Anterior cingulate cortex (tissue), 58 donors: Measurements from ENCODE around the gene DNM2.
"Not testable (repeated sequence)": the region's sequence is repeated elsewhere in the genome, so short reads cannot be mapped to it uniquely, and the experiment has no call there.

ENCODE experiments used
- DNase-seq, 58 donors: peaks; one replicate each; lab custom pipeline; 2025; lab: John Stamatoyannopoulos, UW

Gene DNM2

DNA sequence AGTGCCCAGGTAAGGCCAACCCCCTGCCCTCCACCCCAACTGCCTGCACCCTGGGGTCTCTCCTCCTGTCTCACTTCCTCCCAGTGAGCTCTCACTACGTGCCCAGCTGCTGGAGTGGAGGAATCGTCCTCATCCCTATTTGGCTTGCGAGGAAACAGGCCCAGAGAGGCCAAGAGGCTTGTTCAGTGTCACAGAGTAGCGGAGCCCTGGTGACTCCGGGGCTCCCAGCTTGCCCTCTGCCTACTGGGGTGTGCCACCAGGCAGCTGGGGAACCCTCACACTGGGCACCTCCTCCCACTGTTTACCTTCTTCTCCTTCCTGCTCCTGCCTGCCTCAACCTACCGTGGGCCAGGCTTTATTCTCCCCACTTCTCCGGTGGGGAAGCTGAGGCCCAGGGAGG is 112.5 kb downstream of the DNM2 start:
- DNase-seq = no peak

DNA sequence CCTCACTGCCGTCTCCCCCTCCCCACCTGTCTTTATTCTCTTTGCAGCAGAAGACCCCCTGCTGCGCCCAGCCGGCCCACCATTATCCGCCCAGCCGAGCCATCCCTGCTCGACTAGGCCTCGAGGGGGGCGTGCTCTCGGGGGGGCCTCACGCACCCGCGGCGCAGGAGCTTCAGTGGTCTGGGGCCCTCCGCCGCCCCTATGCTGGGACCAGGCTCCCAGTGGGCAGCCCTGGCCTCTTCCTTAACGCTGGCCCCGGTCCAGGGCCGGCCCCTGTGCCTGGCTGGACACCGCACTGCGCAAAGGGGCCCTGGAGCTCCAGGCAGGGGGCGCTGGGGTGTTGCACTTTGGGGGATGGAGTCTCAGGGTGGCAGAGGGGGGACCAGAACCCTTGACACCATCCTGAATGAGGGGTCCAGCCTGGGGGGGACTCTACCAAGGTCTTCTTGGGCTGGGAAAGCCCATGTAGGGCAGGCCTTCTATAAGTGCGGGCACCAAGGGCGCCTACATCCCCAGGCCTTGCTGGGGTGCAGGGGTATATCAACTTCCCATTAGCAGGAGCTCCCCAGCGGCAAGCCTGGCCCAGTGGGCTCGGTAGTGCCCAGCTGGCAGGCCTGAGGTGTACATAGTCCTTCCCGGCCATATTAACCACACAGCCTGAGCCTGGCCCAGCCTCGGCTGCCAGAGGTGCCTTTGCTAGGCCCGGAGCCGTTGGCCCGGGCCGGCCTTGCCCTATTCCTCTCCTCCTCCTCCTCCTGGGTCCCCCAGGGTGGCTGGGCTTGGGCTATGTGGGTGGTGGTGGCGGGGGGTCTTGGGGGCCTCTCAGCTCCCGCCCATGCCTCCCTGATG is 113.3 kb downstream of the DNM2 start:
- no peak for DNase-seq

DNA sequence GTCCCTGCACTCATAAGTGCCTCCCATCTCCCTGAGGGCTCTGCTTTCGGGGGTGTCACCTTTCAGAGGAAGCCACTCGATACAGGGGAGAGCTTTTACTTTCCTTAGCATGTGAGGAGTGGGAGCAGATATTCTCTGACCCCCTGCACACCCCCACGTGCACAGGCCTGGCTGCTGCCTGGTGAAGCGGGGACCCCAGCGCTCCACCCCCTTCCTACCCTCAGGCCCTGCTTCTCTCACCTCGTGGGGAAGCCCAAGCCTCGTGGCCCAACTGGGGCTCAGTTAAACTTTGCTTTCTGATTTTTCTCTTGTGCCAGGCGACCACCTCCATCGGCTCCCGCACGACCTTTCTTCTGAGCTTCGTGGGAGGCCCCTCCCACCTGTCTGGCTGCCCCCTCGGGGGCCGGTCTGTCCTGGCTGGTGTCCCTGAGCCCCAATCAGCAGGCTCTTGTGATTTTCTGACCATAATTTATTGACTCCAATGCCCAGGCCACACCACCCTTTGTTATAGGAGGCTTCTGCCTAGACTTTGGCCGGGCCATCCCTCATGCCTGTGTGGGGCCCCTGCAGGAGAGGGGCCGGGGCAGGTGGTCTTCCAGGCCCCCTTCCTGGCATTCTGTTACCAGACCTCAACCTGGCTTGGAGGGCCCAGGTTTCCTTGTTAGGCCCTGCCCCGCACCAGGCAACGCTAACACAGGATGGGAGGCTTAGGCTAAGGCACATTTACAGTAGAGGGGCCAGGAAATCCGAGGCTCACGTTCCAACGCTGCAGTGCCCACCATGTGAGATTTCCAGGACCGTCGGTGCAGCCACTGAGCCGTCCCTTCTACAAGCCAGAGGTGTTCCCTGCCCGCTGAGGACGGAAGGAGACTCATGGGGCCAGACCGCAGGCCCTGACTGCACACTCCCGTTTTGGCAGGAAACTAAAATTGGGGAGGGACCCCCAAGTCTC is 114.4 kb downstream of the DNM2 start:
- DNase-seq = no peak

DNA sequence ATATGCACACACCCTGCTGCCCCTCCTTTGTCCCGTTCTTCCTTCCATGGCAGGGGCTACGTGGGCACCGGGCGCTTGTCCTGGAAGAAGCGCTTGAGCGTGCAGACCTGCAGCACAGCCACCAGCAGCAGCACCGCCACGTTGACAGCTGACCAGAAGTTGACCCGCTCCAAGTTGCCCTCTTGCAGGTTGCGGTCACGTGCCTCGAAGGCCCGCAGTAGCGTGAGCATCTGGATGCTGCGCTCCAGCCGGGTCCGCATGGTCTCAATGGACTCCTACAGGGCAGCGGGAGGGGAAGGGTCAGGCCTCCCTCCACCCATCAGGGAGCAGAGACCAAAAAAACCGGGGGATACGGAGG is 115.0 kb downstream of the DNM2 start:
- DNase-seq = no peak

DNA sequence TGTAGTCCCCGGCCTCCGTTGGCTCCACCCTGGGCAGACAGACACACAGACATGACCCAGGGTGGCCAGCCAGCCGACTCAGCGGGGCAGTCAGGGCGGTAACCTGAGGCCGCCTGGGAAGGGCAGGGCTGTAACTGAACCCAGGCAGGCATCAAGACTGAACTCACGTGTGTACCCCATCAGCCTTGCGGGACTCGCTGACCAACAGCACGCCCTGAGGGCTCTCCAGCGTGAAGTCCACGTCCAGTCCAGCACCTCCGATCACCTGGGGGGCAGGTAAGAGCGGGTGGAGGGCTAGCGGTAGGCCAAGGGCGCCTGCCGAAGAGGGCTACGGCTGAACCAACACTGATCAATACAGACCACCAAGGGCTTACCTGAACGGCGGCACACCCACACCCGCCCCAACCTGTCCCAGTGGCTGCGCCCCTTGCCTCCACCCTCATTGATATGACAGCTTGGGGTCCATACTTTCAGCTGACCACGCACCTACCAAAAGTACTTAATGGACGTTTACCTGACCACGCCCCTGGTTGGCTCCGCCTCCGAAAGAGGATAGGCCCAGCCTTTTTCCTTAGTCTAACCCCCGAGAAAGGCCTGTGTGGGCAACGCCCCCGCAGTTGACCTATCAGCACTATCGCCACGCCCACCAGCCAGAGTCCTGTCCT is 117.3 kb downstream of the DNM2 start:
- peak in 5 of 58 donors; percentile 48 to 68 (median 52) for DNase-seq

DNA sequence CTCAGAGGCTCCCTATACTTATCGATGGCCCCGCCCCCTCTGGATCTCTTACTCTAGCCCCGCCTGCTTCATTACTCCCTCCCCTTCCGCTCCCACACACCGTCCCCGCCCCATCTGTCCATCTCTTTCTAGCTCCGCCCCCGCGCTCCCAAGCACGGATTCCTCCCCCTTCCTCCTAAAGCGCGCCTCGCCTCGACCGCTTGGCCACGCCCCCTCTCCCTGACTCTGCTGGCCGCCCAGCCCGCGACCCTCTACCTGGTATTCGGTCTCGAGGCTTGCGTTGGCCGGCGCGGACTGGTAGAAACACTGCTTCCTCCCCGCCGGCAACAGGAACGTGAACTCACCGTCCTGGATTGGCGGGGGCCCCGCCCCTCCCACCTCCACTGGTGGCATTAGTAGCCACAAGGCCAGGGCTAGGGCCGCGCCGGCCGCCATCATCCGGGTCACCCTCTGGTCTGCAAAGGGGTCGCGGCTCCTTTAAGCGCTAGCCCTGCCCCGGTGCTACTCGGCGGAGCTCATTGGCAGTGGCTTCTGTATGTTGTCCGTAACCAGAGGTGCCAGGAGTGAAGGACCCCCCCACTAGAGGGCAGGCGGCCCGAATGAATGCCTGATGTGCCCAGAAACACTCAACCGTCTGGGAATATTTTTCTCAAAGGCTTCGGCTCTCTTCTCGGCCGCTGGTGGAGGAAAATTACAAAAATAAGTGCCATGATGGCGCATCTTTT is 118.0 kb downstream of the DNM2 start, which contains the start of gene TMED1:
Gene TMED1 (minus strand): TSS at position 459 of the 725 bp plus-strand sequence. CDS start 21 bp downstream, at position 438.
- peak; percentile 86 to 100 (median 96) for DNase-seq

DNA sequence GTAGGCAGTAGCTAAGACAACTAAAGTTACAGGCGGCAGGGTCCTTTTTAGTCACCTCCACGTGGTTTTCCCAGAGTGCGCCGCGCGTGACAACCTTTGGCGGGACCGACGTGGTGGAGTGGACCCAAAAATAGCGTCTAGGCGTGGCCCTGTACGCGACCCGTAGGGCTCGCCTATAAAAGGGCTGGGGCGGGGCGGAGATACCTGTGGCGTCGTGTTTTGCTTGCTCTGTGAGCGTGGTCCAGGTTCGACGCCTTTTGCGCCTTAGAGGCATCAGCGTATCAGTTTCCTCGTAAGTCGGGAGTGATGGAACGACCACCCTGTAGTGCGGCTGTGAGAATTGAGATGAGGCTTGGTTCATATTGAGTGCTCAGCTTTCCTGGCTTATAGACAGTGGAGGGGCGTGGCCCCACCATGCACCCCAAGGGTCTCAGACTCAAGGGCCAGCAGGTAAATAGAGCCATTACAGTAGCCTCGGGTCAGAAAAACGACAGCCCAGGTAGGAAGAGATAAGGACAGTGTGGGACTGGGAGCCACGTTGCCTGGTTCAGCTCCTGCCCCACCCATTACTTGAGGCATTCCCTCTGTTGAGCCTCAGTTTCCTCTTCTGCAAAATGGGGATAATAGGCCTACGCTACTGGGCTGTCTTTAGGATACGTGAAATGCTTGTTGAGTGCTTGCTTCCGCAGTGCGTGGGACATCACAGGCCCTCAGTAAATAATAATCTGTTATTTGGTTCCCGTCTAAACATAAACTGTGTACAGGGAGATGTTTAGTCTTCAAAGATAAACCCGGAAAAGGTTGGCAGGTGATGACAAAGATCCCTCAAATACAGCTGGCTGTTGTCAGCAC is 118.8 kb downstream of the DNM2 start:
- peak in 42 of 58 donors; percentile 66 to 96 (median 88) for DNase-seq

DNA sequence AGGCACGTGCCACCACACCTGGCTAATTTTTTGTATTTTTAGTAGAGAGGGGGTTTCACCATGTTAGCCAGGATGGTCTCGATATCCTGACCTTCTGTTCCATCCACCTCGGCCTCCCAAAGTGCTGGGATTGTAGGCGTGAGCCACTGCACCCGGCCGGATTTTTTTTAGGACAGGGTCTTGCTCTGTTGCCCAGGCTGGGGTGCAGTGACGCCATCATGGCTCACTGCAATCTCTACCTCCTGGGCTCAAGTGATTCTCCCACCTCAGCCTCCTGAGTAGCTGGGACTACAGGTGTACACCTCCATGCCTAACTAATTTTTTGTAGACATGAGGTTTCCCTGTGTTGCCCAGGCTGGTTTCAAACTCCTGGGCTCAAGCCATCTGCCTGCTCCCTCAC is 119.8 kb downstream of the DNM2 start:
- DNase-seq = not testable (repeated sequence)

DNA sequence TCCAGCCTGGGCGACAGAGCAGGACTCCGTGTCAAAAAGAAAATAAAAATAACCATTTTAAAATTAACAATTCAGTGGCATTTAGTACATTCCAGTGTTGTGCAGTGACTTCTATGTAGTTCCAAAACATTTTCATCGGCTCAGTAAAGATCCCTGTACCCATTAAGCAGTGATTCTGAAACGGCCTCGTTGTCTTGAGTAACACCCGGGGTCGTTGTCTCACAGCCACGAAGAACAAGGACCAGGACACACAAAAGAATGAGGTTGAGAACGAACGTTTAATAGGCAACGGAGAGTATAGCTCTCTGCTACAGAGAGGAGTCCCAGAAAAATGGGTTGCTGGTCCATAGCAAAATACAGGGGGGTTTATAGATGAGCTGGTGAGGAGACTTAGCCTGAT is 120.5 kb downstream of the DNM2 start:
- no peak for DNase-seq

DNA sequence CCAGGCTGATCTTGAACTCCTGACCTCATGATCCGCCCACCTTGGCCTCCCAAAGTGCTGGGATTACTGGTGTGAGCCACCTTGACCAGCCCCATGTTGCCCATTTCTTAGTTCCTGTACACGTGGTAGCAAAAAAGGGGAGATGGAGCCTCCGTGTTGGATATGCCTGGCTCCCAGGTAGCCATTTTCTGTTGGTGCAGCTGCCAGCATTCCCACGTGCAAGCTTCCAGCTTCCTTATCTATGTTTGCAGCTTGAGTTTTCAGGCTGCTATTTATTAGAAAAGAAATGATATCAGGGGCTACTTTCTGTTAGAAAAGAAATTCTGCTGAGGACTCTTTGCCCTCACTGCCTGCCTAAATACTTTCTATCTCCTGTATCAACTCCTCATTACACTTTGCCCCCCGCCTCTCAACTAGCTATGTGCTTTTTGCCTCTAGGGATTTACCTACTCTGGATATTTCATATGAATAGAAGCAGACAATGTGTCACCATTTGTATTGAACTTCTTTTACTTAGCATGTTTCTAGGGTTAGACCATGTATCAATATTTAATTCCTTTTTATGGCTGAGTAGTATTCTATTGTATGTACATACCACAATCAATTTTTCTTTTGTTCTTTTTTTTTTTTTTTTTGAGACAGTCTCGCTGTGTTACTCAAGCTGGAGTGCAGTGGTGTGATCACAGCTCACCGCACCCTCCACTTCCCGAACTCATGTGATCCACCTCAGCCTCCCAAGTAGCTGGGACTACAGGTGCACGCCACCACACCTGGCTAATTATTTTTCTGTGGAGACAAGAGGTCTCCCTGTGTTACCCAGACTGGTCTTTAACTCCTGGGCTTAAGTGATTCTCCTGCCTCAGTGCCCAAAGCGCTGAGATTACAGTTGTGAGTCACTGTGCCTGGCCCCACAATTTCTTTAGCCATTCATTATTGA is 121.5 kb downstream of the DNM2 start:
- no peak for DNase-seq

DNA sequence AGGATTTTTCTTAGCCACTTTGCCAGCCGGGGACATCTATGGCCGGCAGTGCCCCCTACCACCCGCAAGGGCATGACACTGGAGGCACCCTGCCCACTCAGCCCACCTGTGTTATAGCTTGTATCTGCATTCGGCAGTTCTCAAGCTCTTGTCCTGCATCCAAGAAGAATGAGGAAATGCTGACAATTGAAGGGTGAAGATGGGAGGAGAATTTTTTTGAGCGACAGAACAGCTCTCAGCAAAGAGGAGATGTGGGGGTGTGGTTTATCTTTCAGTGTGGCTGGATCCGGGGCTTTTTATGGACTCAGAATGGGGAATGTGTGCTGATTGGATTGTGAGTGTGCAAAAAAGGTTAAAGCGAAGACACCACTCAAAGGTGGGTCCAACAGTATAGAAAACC is 124.9 kb downstream of the DNM2 start:
- DNase-seq = no peak

DNA sequence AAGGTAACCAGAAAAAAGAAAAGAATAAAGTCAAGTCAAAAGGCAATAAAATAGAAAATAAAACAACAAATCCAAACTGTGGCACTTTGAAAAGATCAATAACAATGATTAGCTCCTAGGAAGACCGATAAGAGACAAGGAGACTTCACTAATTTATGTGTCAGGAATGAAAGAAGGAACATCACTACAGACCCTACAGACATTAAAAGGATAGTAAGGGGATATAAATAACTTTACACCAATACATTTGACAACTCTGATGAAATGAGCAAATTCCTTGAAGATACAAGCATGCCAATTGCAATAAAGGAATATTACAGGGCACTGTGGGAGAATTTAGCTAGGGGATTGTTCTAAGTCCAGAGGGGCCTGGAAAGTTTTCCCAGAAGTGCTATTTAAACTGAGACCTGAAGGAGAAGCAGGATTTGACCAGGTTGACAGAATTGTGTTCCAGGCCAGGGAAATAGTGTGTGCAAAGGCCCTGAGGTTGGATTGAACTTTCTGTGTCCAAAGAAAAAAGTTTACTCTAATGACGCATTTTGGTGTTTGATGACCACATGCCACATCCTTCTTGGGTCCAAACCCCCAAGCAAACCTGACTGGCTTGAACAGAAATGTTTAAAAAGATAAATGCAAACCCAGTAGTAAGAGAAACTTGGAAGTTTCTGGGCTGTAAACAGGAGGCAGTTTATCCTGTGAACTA is 128.8 kb downstream of the DNM2 start:
- no peak for DNase-seq

DNA sequence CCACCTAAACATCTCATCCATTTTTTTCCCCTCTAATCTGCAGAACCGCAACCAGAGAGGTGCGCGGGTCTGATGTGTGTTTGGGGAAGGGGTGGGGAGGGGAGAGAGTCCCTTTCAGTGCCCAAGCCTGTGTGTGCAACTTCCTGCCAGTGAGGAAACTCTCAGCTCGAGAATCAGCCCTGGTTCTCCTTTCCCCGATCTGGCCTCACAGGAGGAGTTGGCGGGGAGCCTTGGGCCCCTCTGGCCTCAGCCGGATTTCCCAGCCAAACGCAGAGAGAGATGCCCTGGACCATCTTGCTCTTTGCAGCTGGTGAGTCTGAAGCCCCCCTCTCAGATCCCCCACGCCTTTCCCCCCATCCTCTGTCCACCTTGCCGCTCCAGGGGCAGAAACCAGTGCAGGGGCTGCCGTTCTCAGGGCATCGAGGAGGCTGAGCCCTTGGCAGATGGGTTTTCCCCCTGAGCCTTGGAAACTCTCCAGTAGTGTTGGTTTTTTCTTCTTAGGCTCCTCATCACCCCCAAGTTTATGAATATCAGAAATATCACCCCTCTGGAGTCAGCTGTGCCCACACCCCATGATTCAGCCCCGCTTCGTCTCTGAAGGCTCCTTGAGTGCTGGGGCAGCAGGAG is 130.5 kb downstream of the DNM2 start, which contains the start of gene C19orf38:
Gene C19orf38 (plus strand): TSS at position 186 of the 627 bp plus-strand sequence. CDS start 94 bp downstream, at position 280.
- peak in 1 of 58 donors; percentile 7 for DNase-seq

DNA sequence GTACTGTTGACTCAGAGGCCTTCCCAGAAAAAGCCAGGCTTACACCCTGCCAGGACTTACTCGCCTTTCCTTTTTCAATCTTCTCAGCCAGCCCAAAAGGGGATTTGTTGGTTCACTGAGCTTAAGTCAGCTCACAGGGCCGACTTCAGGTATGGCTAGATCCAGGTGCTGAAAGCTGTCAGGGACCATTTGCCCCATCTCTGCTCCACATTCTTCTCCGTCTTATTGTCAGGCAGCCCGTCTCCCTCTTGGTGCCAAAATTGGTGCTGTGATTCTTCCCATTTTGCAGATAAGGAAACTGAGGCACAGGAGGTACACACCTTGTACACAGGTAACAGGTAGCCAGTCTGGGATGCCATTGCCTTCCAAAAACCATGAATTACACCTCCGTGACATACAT is 132.8 kb downstream of the DNM2 start:
- DNase-seq = no peak

DNA sequence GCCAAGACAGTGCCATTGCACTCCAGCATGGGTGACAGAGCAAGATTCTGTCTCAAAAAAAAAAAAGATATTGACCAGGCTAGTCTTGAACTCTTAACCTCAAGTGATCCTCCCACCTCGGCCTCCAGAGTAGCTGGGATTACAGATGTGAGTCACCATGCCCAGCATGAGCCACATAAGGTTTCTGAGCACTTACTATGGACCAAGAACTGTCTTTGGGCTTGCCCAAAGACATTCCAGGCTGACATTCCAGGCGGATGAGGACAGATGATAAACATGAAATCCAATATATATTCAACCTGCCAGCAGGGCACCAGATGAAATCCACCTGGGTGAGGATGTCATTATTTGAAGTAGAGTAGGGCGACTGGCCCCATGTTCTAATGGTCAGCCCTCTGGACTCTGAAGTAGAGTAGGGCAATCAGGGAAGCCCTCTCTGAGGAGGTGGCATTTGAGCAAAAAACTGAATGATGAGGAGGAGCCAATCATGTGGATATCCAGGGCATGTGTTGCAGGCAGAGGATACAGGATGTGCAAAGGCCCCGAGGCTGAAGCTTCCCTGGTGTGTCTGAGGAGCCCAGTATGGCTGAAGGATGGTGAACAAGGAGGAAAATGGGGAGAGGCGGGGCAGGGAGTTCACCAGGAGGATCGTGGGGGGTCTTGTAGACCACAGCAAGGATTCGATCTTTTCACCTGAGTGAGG is 134.4 kb downstream of the DNM2 start:
- no peak for DNase-seq

DNA sequence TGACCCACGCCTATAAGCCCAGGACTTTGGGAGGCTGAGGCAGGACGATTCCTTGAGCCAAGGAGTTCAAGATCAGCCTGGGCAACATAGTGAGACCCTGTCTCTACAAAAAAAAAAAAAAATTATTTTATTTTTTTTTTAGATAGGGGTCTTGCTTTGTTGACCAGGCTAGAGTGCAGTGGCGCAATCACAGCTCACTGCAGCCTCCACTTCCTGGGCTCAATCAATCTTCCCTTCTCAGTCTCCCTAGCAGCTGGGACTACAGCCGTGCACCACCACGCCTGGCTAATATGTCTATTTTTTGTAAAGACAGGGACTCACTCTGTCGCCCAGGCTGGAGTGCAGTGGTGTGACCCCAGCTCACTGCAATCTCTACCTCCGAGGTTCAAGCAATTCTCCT is 135.1 kb downstream of the DNM2 start:
- no peak for DNase-seq
